ENCODE measurements around the gene KLHDC7B. TPM values are rescaled to one million over a fixed set of nuclear protein-coding genes. Genes with fewer than 3 reads are reported as not detected.
A peak's percentile ranks its signal among the peaks of the same experiment; 100 is the strongest.

The KLHDC7B gene
- total RNA-seq, 1 donor from 2014 or later, result 0.77 TPM

- Histone ChIP-seq H3K9me3 (no peaks in the 10 kb centered on the region), H3K36me3 (peaks cover 4% of the 10 kb centered on the region), H3K4me1 (peaks cover 18% of the 10 kb centered on the region), H3K4me3 (no peak overlapping the region), H3K27ac (no peak overlapping the region), H3K27me3 (ENCODE audit: low read depth) (no peaks in the 10 kb centered on the region)
- TF ChIP-seq CTCF (IDR thresholded peaks at IDR 0.05), result no peak
- DNase-seq (peak; percentile 35), ATAC-seq (no peak)
- intact Hi-C loops (cut with DNase I), result no loop called here
These were observed 38.7 kb downstream of the KLHDC7B start for GRCh38 chr22:50584106-50585096.

- Histone ChIP-seq H3K27me3 (ENCODE audit: low read depth) (no peaks in the 10 kb centered on the region), H3K4me1 (peaks cover 18% of the 10 kb centered on the region), H3K27ac (no peak overlapping the region), H3K4me3 (no peak overlapping the region), H3K9me3 (no peaks in the 10 kb centered on the region), H3K36me3 (no peaks in the 10 kb centered on the region)
- no peak for TF ChIP-seq CTCF (IDR thresholded peaks at IDR 0.05)
- DNase-seq, result no peak
- ATAC-seq, result no peak
- intact Hi-C loops (cut with DNase I), result no loop called here
These were observed 39.5 kb downstream of the KLHDC7B start for GRCh38 chr22:50585238-50585637.

- intact Hi-C loops (cut with DNase I), result no loop called here
- no peak for TF ChIP-seq CTCF (IDR thresholded peaks at IDR 0.05)
- no peaks in the 10 kb centered on the region for H3K9me3 ChIP-seq
- DNase-seq (no peak), ATAC-seq (no peak)
- no peak overlapping the region for H3K27ac ChIP-seq
- H3K36me3 ChIP-seq, result no peaks in the 10 kb centered on the region
- H3K4me1 ChIP-seq, result peaks cover 18% of the 10 kb centered on the region
- no peaks in the 10 kb centered on the region for H3K27me3 ChIP-seq (ENCODE audit: low read depth)
- no peak overlapping the region for H3K4me3 ChIP-seq
These were observed 40.1 kb downstream of the KLHDC7B start for GRCh38 chr22:50585781-50586180.

GRCh38 chr22:50586416-50586815, 40.7 kb downstream of the KLHDC7B start:
- Histone ChIP-seq H3K4me3 (no peak overlapping the region), H3K4me1 (peaks cover 13% of the 10 kb centered on the region), H3K27me3 (ENCODE audit: low read depth) (no peaks in the 10 kb centered on the region), H3K27ac (no peak overlapping the region), H3K9me3 (no peaks in the 10 kb centered on the region), H3K36me3 (no peaks in the 10 kb centered on the region)
- no peak for TF ChIP-seq CTCF (IDR thresholded peaks at IDR 0.05)
- ATAC-seq (no peak), DNase-seq (no peak)
- intact Hi-C loops (cut with DNase I), result no loop called here

- ATAC-seq (no peak), DNase-seq (no peak)
- H3K9me3 ChIP-seq, result no peaks in the 10 kb centered on the region
- intact Hi-C loops (cut with DNase I), result no loop called here
- no peak for TF ChIP-seq CTCF (IDR thresholded peaks at IDR 0.05)
- H3K4me3 ChIP-seq, result no peak overlapping the region
- H3K27me3 ChIP-seq (ENCODE audit: low read depth), result no peaks in the 10 kb centered on the region
- no peak overlapping the region for H3K27ac ChIP-seq
- H3K4me1 ChIP-seq, result peaks cover 7% of the 10 kb centered on the region
- no peaks in the 10 kb centered on the region for H3K36me3 ChIP-seq
These were observed 41.7 kb downstream of the KLHDC7B start for GRCh38 chr22:50587407-50587806.

Measured in lower lobe of right lung (tissue), 2 donors.